Trophoblast cell (in vitro differentiated cells and primary cell): ENCODE data around the gene HIBADH.

ENCODE experiments used
- DNase-seq, 2 donors: peaks; one replicate each; pipeline ENCODE4 v3.0.0-alpha.2; 2016
- H2AFZ ChIP-seq: 2 replicates; pipeline ENCODE4 v1.6.1; 2013; ENCODE audit warnings: low read length, moderate library complexity, mild to moderate bottlenecking; ENCODE audit not compliant: insufficient read depth, poor library complexity
- H2AK5ac ChIP-seq: 2 replicates; pipeline ENCODE4 v1.6.1; 2013; ENCODE audit warnings: mild to moderate bottlenecking, low read length
- H2BK120ac ChIP-seq: 2 replicates; pipeline ENCODE4 v1.6.1; 2013; ENCODE audit warnings: low read length, mild to moderate bottlenecking, moderate library complexity; ENCODE audit not compliant: insufficient read depth, poor library complexity
- H2BK12ac ChIP-seq: 2 replicates; pipeline ENCODE4 v1.6.1; 2013; ENCODE audit warnings: mild to moderate bottlenecking, low read length, moderate library complexity
- H2BK5ac ChIP-seq: 2 replicates; pipeline ENCODE4 v1.6.1; 2013; ENCODE audit warnings: low read length, low read depth, moderate library complexity, mild to moderate bottlenecking; ENCODE audit not compliant: poor library complexity
- H3K14ac ChIP-seq: 2 replicates; pipeline ENCODE4 v1.6.1; 2013; ENCODE audit warnings: mild to moderate bottlenecking, low read length
- H3K18ac ChIP-seq: 2 replicates; pipeline ENCODE4 v1.6.1; 2013; ENCODE audit warnings: mild to moderate bottlenecking, low read length
- H3K23ac ChIP-seq: 2 replicates; pipeline ENCODE4 v1.6.1; 2013; ENCODE audit warnings: low read length
- H3K27ac ChIP-seq: 2 replicates; pipeline ENCODE4 v1.5.1; 2013; ENCODE audit warnings: low read depth, mild to moderate bottlenecking, inconsistent platforms, low read length, moderate library complexity
- H3K27me3 ChIP-seq: 2 replicates; pipeline ENCODE4 v1.6.1; 2013; ENCODE audit warnings: inconsistent platforms, mild to moderate bottlenecking, low read length, moderate library complexity; ENCODE audit not compliant: insufficient read depth
- H3K36me3 ChIP-seq, 2 experiments: 1 replicate in 1 of 2; 2 replicates in 1 of 2; pipeline ENCODE4 v1.6.1; 2013; ENCODE audit warnings: low read length in 2 of 2, mild to moderate bottlenecking in 2 of 2, moderate library complexity in 1 of 2; ENCODE audit not compliant: insufficient read depth in 2 of 2, control insufficient read depth in 1 of 2
- H3K4ac ChIP-seq: 2 replicates; pipeline ENCODE4 v1.6.1; 2013; ENCODE audit warnings: low read depth, mild to moderate bottlenecking, low read length, moderate library complexity
- H3K4me1 ChIP-seq, 2 experiments: 1 replicate in 1 of 2; 2 replicates in 1 of 2; pipeline ENCODE4 v1.6.1; 2013; ENCODE audit warnings: low read length in 2 of 2, mild to moderate bottlenecking in 2 of 2, moderate library complexity in 1 of 2; ENCODE audit not compliant: insufficient read depth in 2 of 2, control insufficient read depth in 1 of 2
- H3K4me2 ChIP-seq: 2 replicates; pipeline ENCODE4 v1.6.1; 2013; ENCODE audit warnings: inconsistent platforms, mild to moderate bottlenecking, low read length, moderate library complexity
- H3K4me3 ChIP-seq: 2 replicates; pipeline ENCODE4 v1.5.1; 2013; ENCODE audit warnings: mild to moderate bottlenecking, low read depth, low read length, inconsistent platforms
- H3K79me1 ChIP-seq: one replicate; pipeline ENCODE4 v1.6.1; 2013; ENCODE audit warnings: low read length
- H3K79me2 ChIP-seq: 2 replicates; pipeline ENCODE4 v1.6.1; 2013; ENCODE audit warnings: low read length, mild to moderate bottlenecking; ENCODE audit not compliant: control insufficient read depth, insufficient read depth, poor library complexity
- H3K9ac ChIP-seq: 2 replicates; pipeline ENCODE4 v1.6.1; 2013; ENCODE audit warnings: mild to moderate bottlenecking, low read length
- H3K9me3 ChIP-seq: 2 replicates; pipeline ENCODE4 v1.6.1; 2013; ENCODE audit warnings: low read depth, mild to moderate bottlenecking, control low read depth, inconsistent platforms, low read length; ENCODE audit not compliant: insufficient read depth
- H4K12ac ChIP-seq: 2 replicates; pipeline ENCODE4 v1.6.1; 2013; ENCODE audit warnings: low read depth, mild to moderate bottlenecking, low read length, moderate library complexity
- H4K8ac ChIP-seq: 2 replicates; pipeline ENCODE4 v1.6.1; 2013; ENCODE audit warnings: low read depth, mild to moderate bottlenecking, low read length, moderate library complexity
- H4K91ac ChIP-seq: one replicate; pipeline ENCODE4 v1.6.1; 2013; ENCODE audit warnings: low read depth, mild to moderate bottlenecking, low read length, moderate library complexity
- WGBS: extraction: QIAGEN DNeasy Blood & Tissue Kit; methylation state at CpG from one replicate; pipeline ENCODE4 v1.1.7; 2013; ENCODE audit warnings: missing lambda C conversion rate; ENCODE audit not compliant: insufficient read length, insufficient coverage; ENCODE audit errors: extremely low coverage; 5-methylcytosine and 5-hydroxymethylcytosine counted together

The HIBADH gene

DNA sequence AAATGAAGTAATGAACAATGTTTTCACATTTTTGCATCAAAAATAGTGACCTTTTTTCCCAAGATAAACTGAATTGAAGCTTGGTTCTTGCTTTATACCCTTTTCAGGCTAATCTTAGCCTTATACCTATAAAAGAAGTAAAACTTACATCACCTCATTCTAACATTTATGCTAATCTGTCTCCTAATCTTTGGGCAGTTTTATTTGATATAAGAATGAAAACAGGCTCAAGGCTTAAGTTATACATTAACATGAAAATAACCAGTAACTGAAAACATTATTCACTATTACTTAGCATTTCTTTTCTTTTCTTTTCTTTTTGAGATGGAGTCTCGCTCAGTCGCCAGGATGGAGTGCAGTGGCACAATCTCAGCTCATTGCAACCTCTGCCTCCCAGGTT lies 113.1 kb downstream of the HIBADH start:
- Histone ChIP-seq H3K4me3 (no peak overlapping the region), H3K27me3 (no peaks in the 10 kb centered on the region), H3K36me3 (no peaks in the 10 kb centered on the region), H4K8ac (no peak overlapping the region), H3K79me2 (no peaks in the 10 kb centered on the region), H3K9ac (no peak overlapping the region), H3K4me1 (no peaks in the 10 kb centered on the region), H3K4me2 (no peak overlapping the region), H2BK12ac (no peak overlapping the region), H2AFZ (no peak overlapping the region), H4K91ac (no peak overlapping the region), H3K23ac (no peak overlapping the region), H2BK120ac (no peak overlapping the region), H3K14ac (no peak overlapping the region), H3K18ac (no peak overlapping the region), H4K12ac (no peak overlapping the region), H3K4ac (no peak overlapping the region), H3K9me3 (no peaks in the 10 kb centered on the region), H3K79me1 (no peaks in the 10 kb centered on the region), H2BK5ac (no peak overlapping the region), H2AK5ac (no peak overlapping the region), H3K27ac (no peak overlapping the region)
- no peak for DNase-seq
- WGBS = no CpG with 5 or more reads among the region's 2 CpGs

DNA sequence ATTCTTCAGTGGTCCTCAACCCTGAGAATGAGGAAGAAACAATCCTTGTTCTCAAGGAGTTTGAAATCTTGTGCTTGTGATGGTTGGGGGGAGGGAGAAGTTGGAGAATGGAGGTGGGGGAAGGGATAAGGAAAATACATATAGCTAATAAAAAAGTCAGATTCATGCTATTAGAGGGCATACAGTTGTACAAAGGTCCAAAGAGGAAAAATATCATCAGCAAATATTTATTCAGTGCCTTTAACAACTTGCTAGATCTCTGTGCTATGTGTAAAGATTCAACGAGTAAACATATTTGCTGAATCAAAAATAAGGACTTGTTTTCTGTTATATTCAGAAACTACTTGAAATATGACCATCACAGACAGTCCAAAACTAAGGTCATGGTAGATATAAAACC lies 114.4 kb downstream of the HIBADH start:
- no peak overlapping the region for H3K27ac ChIP-seq
- H3K36me3 ChIP-seq = no peaks in the 10 kb centered on the region
- no peaks in the 10 kb centered on the region for H3K9me3 ChIP-seq
- H3K27me3 ChIP-seq = no peaks in the 10 kb centered on the region
- H2BK12ac ChIP-seq = no peak overlapping the region
- H3K4me2 ChIP-seq = no peak overlapping the region
- no peak overlapping the region for H3K23ac ChIP-seq
- H3K79me1 ChIP-seq = no peaks in the 10 kb centered on the region
- H2AFZ ChIP-seq = no peak overlapping the region
- no peak overlapping the region for H3K9ac ChIP-seq
- no peak overlapping the region for H4K91ac ChIP-seq
- H3K79me2 ChIP-seq = no peaks in the 10 kb centered on the region
- H4K12ac ChIP-seq = no peak overlapping the region
- H3K18ac ChIP-seq = no peak overlapping the region
- no peaks in the 10 kb centered on the region for H3K4me1 ChIP-seq
- no peak overlapping the region for H3K4ac ChIP-seq
- no peak overlapping the region for H2BK120ac ChIP-seq
- DNase-seq = no peak
- no peak overlapping the region for H3K14ac ChIP-seq
- H3K4me3 ChIP-seq = no peak overlapping the region
- no peak overlapping the region for H2BK5ac ChIP-seq
- no peak overlapping the region for H2AK5ac ChIP-seq
- WGBS = no CpG with 5 or more reads among the region's 1 CpG
- H4K8ac ChIP-seq = no peak overlapping the region

DNA sequence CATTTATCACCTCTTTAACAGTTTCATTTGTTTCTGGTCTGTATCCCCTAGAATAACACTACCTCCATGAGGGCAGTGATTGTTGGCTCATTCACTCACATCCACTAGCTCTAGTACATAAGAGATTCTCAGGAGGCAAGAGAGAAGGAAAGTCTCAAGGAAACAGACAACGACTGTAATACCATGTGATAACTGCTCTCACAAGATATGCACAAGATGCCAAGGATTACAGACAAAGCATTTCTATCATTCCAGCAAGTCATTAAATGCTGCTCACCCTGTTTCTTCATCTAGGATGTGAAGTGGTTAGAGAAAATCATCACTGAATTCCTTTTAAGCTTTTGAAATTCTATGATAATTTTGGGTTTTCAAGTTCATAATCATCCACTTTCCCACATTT lies 115.3 kb downstream of the HIBADH start:
- H3K79me2 ChIP-seq = no peaks in the 10 kb centered on the region
- H3K4me1 ChIP-seq = no peaks in the 10 kb centered on the region
- H2AFZ ChIP-seq = no peak overlapping the region
- no peaks in the 10 kb centered on the region for H3K36me3 ChIP-seq
- no peak overlapping the region for H4K12ac ChIP-seq
- no peak overlapping the region for H3K18ac ChIP-seq
- no peak overlapping the region for H4K91ac ChIP-seq
- no peak overlapping the region for H3K4ac ChIP-seq
- WGBS = no CpG with 5 or more reads among the region's 1 CpG
- H3K14ac ChIP-seq = no peak overlapping the region
- H3K79me1 ChIP-seq = no peaks in the 10 kb centered on the region
- H4K8ac ChIP-seq = no peak overlapping the region
- no peak overlapping the region for H3K9ac ChIP-seq
- H3K4me3 ChIP-seq = no peak overlapping the region
- no peaks in the 10 kb centered on the region for H3K9me3 ChIP-seq
- DNase-seq = peak; percentile 19 to 76
- no peak overlapping the region for H3K23ac ChIP-seq
- H2BK120ac ChIP-seq = no peak overlapping the region
- no peak overlapping the region for H3K27ac ChIP-seq
- no peak overlapping the region for H2AK5ac ChIP-seq
- H2BK5ac ChIP-seq = no peak overlapping the region
- no peak overlapping the region for H3K4me2 ChIP-seq
- no peaks in the 10 kb centered on the region for H3K27me3 ChIP-seq
- H2BK12ac ChIP-seq = no peak overlapping the region

DNA sequence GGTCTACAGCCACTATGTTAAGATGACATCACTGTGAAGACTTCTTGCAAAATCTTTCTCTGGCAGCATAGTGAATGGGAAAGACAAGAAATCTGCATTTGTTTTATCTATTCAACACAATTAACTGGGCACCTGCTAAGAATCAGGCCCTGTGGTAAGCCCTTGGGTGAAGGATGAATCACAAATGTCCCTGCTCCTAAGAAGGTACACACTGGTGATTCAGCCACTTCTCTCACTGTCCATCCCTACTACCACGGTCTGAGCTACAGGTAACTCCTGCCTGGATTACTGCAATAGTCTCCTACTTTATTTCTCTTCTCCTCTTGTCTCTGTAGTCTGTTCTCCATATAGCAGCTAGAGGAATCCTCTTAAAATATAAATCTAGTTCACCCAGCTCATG lies 116.1 kb downstream of the HIBADH start:
- Histone ChIP-seq H3K79me1 (no peaks in the 10 kb centered on the region), H2AFZ (no peak overlapping the region), H3K4me3 (no peak overlapping the region), H3K4me1 (no peaks in the 10 kb centered on the region), H2BK120ac (no peak overlapping the region), H4K12ac (no peak overlapping the region), H3K4ac (no peak overlapping the region), H3K9me3 (no peaks in the 10 kb centered on the region), H2BK5ac (no peak overlapping the region), H3K36me3 (no peaks in the 10 kb centered on the region), H4K8ac (no peak overlapping the region), H3K18ac (no peak overlapping the region), H3K79me2 (no peaks in the 10 kb centered on the region), H3K14ac (no peak overlapping the region), H2BK12ac (no peak overlapping the region), H2AK5ac (no peak overlapping the region), H3K27ac (no peak overlapping the region), H3K27me3 (no peaks in the 10 kb centered on the region), H4K91ac (no peak overlapping the region), H3K9ac (no peak overlapping the region), H3K23ac (no peak overlapping the region), H3K4me2 (no peak overlapping the region)
- WGBS = no CpG with 5 or more reads among the region's 1 CpG
- DNase-seq = no peak
